Astrocyte (in vitro differentiated cells and primary cell): ENCODE results near the gene ARPIN. TPM values are rescaled to one million over a fixed set of nuclear protein-coding genes. Genes with fewer than 3 reads are reported as not detected.

Experiments
- DNase-seq: peaks from one replicate; pipeline ENCODE4 v3.0.0-alpha.2; 2010; ENCODE audit warnings: low read depth
- FAIRE-seq: peaks from 2 replicates; lab custom pipeline; 2011; peaks lifted over from hg19 to GRCh38; lab: Jason Lieb, UNC
- H2AFZ ChIP-seq: 2 replicates; pipeline ENCODE4 v1.6.0; 2012; ENCODE audit warnings: low read depth, low read length, inconsistent platforms
- H3K27ac ChIP-seq: 2 replicates; pipeline ENCODE4 v1.5.1; 2011; ENCODE audit warnings: low read depth, low read length, inconsistent platforms
- H3K27me3 ChIP-seq: 2 replicates; pipeline ENCODE4 v1.6.0; 2011; ENCODE audit warnings: low read length, inconsistent platforms; ENCODE audit not compliant: insufficient read depth
- H3K36me3 ChIP-seq: 2 replicates; pipeline ENCODE4 v1.5.1; 2011; ENCODE audit warnings: low read length, inconsistent platforms; ENCODE audit not compliant: insufficient read depth
- H3K4me1 ChIP-seq: 2 replicates; pipeline ENCODE4 v1.5.1; 2011; ENCODE audit warnings: low read length, inconsistent platforms; ENCODE audit not compliant: insufficient read depth
- H3K4me2 ChIP-seq: 2 replicates; pipeline ENCODE4 v1.6.0; 2012; ENCODE audit warnings: low read length, inconsistent platforms
- H3K4me3 ChIP-seq: 2 replicates; pipeline ENCODE4 v1.5.1; 2011; ENCODE audit warnings: low read depth, mild to moderate bottlenecking, low read length, inconsistent platforms; ENCODE audit not compliant: insufficient read depth
- H3K79me2 ChIP-seq: 2 replicates; pipeline ENCODE4 v1.6.0; 2012; ENCODE audit warnings: mild to moderate bottlenecking, low read length, inconsistent platforms; ENCODE audit not compliant: insufficient read depth
- H3K9ac ChIP-seq: 2 replicates; pipeline ENCODE4 v1.6.0; 2012; ENCODE audit warnings: mild to moderate bottlenecking, low read length, inconsistent platforms
- H3K9me3 ChIP-seq: 2 replicates; pipeline ENCODE4 v1.5.1; 2012; ENCODE audit warnings: low read depth, mild to moderate bottlenecking, low read length, inconsistent platforms; ENCODE audit not compliant: insufficient read depth
- H4K20me1 ChIP-seq: 2 replicates; pipeline ENCODE4 v1.6.0; 2012; ENCODE audit warnings: low read length, inconsistent platforms; ENCODE audit not compliant: insufficient read depth
- H3K27ac Mint-ChIP-seq: one replicate; pipeline ENCODE4 v1.8.0; 2021; ENCODE audit warnings: mild to moderate bottlenecking, mixed read lengths; ENCODE audit not compliant: unreplicated experiment
- H3K27me3 Mint-ChIP-seq: one replicate; pipeline ENCODE4 v1.8.0; 2021; ENCODE audit warnings: low read depth, mixed read lengths; ENCODE audit not compliant: unreplicated experiment
- H3K36me3 Mint-ChIP-seq: one replicate; pipeline ENCODE4 v1.8.0; 2021; ENCODE audit warnings: low read depth, mixed read lengths; ENCODE audit not compliant: unreplicated experiment
- H3K4me1 Mint-ChIP-seq: one replicate; pipeline ENCODE4 v1.8.0; 2021; ENCODE audit warnings: low read depth, mixed read lengths; ENCODE audit not compliant: unreplicated experiment
- H3K4me3 Mint-ChIP-seq: one replicate; pipeline ENCODE4 v1.8.0; 2021; ENCODE audit warnings: mild to moderate bottlenecking, moderate library complexity, mixed read lengths; ENCODE audit not compliant: unreplicated experiment
- H3K9me3 Mint-ChIP-seq: one replicate; pipeline ENCODE4 v1.8.0; 2021; ENCODE audit warnings: mild to moderate bottlenecking, mixed read lengths; ENCODE audit not compliant: unreplicated experiment
- EZH2 ChIP-seq: IDR thresholded peaks from 2 replicates; pipeline ENCODE4 v1.6.1; 2012; ENCODE audit warnings: mild to moderate bottlenecking, low read length, inconsistent platforms; ENCODE audit not compliant: insufficient read depth
- total RNA-seq: library from RNA; stranded (reverse); gene quantifications from 2 replicates; pipeline ENCODE4 v1.2.1, GENCODE V29; 2021
- TF ChIP-seq, protein P1 (sequence below): IDR thresholded peaks from 2 replicates; pipeline ENCODE4 v1.5.1; 2011; ENCODE audit warnings: low read depth, mild to moderate bottlenecking, inconsistent platforms, low read length, moderate library complexity; ENCODE audit not compliant: insufficient read depth

The ARPIN gene
- total RNA-seq, 1 donor from 2014 or later = 4.8 TPM

- peaks cover 23% of the 10 kb centered on the region for H3K4me1 ChIP-seq
- no peaks in the 10 kb centered on the region for H3K9me3 ChIP-seq
- FAIRE-seq = no peak
- H3K9me3 Mint-ChIP-seq = peaks cover 4% of the 10 kb centered on the region
- DNase-seq = no peak
- H3K36me3 Mint-ChIP-seq = peaks cover 19% of the 10 kb centered on the region
- no peak overlapping the region for H3K27ac ChIP-seq
- H3K4me3 Mint-ChIP-seq = no peak overlapping the region
- H3K27ac Mint-ChIP-seq = no peak overlapping the region
- TF ChIP-seq, protein P1, sequence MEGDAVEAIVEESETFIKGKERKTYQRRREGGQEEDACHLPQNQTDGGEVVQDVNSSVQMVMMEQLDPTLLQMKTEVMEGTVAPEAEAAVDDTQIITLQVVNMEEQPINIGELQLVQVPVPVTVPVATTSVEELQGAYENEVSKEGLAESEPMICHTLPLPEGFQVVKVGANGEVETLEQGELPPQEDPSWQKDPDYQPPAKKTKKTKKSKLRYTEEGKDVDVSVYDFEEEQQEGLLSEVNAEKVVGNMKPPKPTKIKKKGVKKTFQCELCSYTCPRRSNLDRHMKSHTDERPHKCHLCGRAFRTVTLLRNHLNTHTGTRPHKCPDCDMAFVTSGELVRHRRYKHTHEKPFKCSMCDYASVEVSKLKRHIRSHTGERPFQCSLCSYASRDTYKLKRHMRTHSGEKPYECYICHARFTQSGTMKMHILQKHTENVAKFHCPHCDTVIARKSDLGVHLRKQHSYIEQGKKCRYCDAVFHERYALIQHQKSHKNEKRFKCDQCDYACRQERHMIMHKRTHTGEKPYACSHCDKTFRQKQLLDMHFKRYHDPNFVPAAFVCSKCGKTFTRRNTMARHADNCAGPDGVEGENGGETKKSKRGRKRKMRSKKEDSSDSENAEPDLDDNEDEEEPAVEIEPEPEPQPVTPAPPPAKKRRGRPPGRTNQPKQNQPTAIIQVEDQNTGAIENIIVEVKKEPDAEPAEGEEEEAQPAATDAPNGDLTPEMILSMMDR = no peak
- TF ChIP-seq EZH2 = no peak
- peaks cover 12% of the 10 kb centered on the region for H3K4me1 Mint-ChIP-seq
- H4K20me1 ChIP-seq = no peaks in the 10 kb centered on the region
- no peaks in the 10 kb centered on the region for H3K27me3 ChIP-seq
- H3K9ac ChIP-seq = no peak overlapping the region
- H3K4me2 ChIP-seq = no peak overlapping the region
- H2AFZ ChIP-seq = no peak overlapping the region
- no peak overlapping the region for H3K4me3 ChIP-seq
- no peaks in the 10 kb centered on the region for H3K79me2 ChIP-seq
- no peaks in the 10 kb centered on the region for H3K27me3 Mint-ChIP-seq
- no peaks in the 10 kb centered on the region for H3K36me3 ChIP-seq
Observed at GRCh38 chr15:89851673-89852341, 60.9 kb downstream of the ARPIN start.

DNA sequence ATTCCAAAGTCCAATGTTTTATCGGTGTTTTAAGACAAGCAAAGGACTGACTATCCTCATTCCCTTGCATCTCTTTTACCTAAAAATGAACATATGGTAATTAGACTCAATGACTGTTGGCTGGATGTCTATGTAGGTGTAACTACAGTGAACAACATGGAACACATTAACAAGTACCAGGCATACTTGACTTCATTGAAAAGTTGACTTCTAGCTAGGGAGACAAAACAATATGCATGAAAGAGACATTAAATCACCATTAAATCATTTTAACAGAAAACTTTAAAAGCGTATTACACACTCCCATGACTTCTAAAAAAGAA is 63.8 kb downstream of the ARPIN start:
- Mint-ChIP-seq H3K36me3 (peaks cover 17% of the 10 kb centered on the region), H3K4me1 (peaks cover 26% of the 10 kb centered on the region), H3K9me3 (peaks cover 4% of the 10 kb centered on the region), H3K4me3 (no peak overlapping the region), H3K27me3 (no peaks in the 10 kb centered on the region), H3K27ac (no peak overlapping the region)
- no peak for TF ChIP-seq EZH2
- TF ChIP-seq, protein P1 = no peak
- H4K20me1 ChIP-seq = no peaks in the 10 kb centered on the region
- DNase-seq = no peak
- no peak overlapping the region for H2AFZ ChIP-seq
- H3K9ac ChIP-seq = peak overlapping the region; percentile 26
- no peaks in the 10 kb centered on the region for H3K27me3 ChIP-seq
- no peaks in the 10 kb centered on the region for H3K9me3 ChIP-seq
- no peaks in the 10 kb centered on the region for H3K79me2 ChIP-seq
- peaks cover 38% of the 10 kb centered on the region for H3K4me1 ChIP-seq
- peak overlapping the region; percentile 84 for H3K27ac ChIP-seq
- H3K36me3 ChIP-seq = no peaks in the 10 kb centered on the region
- no peak overlapping the region for H3K4me3 ChIP-seq
- no peak for FAIRE-seq
- H3K4me2 ChIP-seq = peak overlapping the region; percentile 59

DNA sequence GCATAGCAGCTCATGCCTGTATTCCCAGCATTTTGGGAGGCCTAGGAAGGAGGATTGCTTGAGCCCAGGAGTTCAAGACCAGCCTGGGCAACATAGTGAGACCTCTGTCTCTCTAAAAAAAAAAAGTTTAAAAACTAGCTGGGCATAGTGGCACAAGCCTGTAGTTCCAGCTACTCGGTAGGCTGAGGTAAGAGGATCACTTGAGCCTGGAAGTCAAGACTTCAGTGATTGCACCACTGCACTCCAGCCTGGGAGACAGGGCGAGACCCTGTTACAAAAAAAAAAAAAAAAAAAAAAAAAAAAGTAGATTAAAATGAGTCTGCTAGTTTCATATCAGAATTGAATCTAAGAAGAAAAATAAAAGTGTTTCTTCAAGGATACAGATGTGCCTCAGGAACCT is 65.7 kb downstream of the ARPIN start:
- H3K27ac ChIP-seq = peak overlapping the region; percentile 84
- H3K4me1 ChIP-seq = peaks cover 38% of the 10 kb centered on the region
- FAIRE-seq (no peak), DNase-seq (no peak)
- no peak overlapping the region for H3K27ac Mint-ChIP-seq
- no peaks in the 10 kb centered on the region for H3K79me2 ChIP-seq
- no peaks in the 10 kb centered on the region for H3K9me3 ChIP-seq
- no peaks in the 10 kb centered on the region for H3K9me3 Mint-ChIP-seq
- no peaks in the 10 kb centered on the region for H3K36me3 ChIP-seq
- H3K4me3 ChIP-seq = no peak overlapping the region
- TF ChIP-seq, protein P1 = no peak
- TF ChIP-seq EZH2 = no peak
- peaks cover 11% of the 10 kb centered on the region for H3K36me3 Mint-ChIP-seq
- H4K20me1 ChIP-seq = no peaks in the 10 kb centered on the region
- no peak overlapping the region for H3K4me2 ChIP-seq
- no peak overlapping the region for H3K4me3 Mint-ChIP-seq
- no peaks in the 10 kb centered on the region for H3K27me3 Mint-ChIP-seq
- no peak overlapping the region for H3K9ac ChIP-seq
- peaks cover 26% of the 10 kb centered on the region for H3K4me1 Mint-ChIP-seq
- H2AFZ ChIP-seq = no peak overlapping the region
- no peaks in the 10 kb centered on the region for H3K27me3 ChIP-seq
